GM23248 (cell line): ENCODE measurements around the gene PHLDB1.

Source experiments
- EZH2 ChIP-seq: fragments of 200-600 bp; sonication (generic); IDR thresholded peaks from 2 replicates; pipeline ENCODE4 v1.6.1; 2018; ENCODE audit warnings: antibody characterized with exemption, mild to moderate bottlenecking; ENCODE audit not compliant: insufficient read depth, poor library complexity, severe bottlenecking
- EZH2phosphoT487 ChIP-seq: fragments of 200-600 bp; sonication (generic); IDR thresholded peaks from 2 replicates; pipeline ENCODE4 v1.6.1; 2018; ENCODE audit warnings: antibody characterized with exemption, moderate library complexity, mild to moderate bottlenecking, low read depth; ENCODE audit not compliant: insufficient read depth

- TF ChIP-seq EZH2 (no peak), EZH2phosphoT487 (no peak)
These were observed 579 bp upstream of the PHLDB1 start for GRCh38 chr11:118606844-118607228.
